Lower leg skin (tissue), 4 donors: ENCODE results near the gene WNT7B. TPM values are rescaled to one million over a fixed set of nuclear protein-coding genes. Genes with fewer than 3 reads are reported as not detected.

Source experiments
- DNase-seq, 2 donors: peaks; one replicate each; pipeline ENCODE4 v3.0.0-alpha.2; 2019; ENCODE audit warnings: low spot score in 2 of 2
- H3K4me3 ChIP-seq: fragments of 200-600 bp; sonication (generic); 2 replicates; pipeline ENCODE4 v1.5.1; 2017; ENCODE audit warnings: mild to moderate bottlenecking, low read depth; ENCODE audit not compliant: poor library complexity, severe bottlenecking
- POLR2A ChIP-seq, 2 donors: fragments of 450-650 bp; IDR thresholded peaks; one replicate each; pipeline ENCODE4 v1.6.1; 2016 to 2017; ENCODE audit warnings: antibody characterized with exemption in 2 of 2, mild to moderate bottlenecking in 1 of 2, moderate library complexity in 1 of 2
- WGBS, 2 donors: methylation state at CpG; one replicate each; pipeline ENCODE4 v1.1.5; 2018; 5-methylcytosine and 5-hydroxymethylcytosine counted together
- intact Hi-C: fragments of 100-400 bp; cut with DNase I; formaldehyde crosslinking; loops from one replicate; pipeline ENCODE4 v1.15.0; 2023; ENCODE audit warnings: low total_unique reads
- total RNA-seq, 4 donors: library from RNA; depleted of rRNA; stranded (reverse); fragments of >200 nt; gene quantifications; one replicate each; pipeline ENCODE4 v1.1.0, GENCODE V29; 2016
- TF ChIP-seq, protein P1 (sequence below), 3 donors: fragments of 450-650 bp; IDR thresholded peaks; one replicate each; pipeline ENCODE4 v1.5.1; 2016; ENCODE audit warnings: antibody characterized with exemption in 3 of 3, mild to moderate bottlenecking in 3 of 3, moderate library complexity in 2 of 3

The WNT7B gene
- total RNA-seq, 4 donors from 2014 or later: 26.4 to 39.9 (median 33.9) TPM

- no peak overlapping the region for H3K4me3 ChIP-seq
- TF ChIP-seq POLR2A (IDR thresholded peaks at IDR 0.05): no peak
- TF ChIP-seq, protein P1, sequence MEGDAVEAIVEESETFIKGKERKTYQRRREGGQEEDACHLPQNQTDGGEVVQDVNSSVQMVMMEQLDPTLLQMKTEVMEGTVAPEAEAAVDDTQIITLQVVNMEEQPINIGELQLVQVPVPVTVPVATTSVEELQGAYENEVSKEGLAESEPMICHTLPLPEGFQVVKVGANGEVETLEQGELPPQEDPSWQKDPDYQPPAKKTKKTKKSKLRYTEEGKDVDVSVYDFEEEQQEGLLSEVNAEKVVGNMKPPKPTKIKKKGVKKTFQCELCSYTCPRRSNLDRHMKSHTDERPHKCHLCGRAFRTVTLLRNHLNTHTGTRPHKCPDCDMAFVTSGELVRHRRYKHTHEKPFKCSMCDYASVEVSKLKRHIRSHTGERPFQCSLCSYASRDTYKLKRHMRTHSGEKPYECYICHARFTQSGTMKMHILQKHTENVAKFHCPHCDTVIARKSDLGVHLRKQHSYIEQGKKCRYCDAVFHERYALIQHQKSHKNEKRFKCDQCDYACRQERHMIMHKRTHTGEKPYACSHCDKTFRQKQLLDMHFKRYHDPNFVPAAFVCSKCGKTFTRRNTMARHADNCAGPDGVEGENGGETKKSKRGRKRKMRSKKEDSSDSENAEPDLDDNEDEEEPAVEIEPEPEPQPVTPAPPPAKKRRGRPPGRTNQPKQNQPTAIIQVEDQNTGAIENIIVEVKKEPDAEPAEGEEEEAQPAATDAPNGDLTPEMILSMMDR (IDR thresholded peaks at IDR 0.05): no peak
- 14 to 35% methylated on average over 51 to 66 of the region's 83 CpGs for WGBS, 2 donors
- DNase-seq: no peak
- intact Hi-C loops: no loop called here
Observed at GRCh38 chr22:45972091-45972888, 4.7 kb downstream of the WNT7B start.

GRCh38 chr22:45971408-45972028 lies 5.4 kb downstream of the WNT7B start:
- H3K4me3 ChIP-seq: no peak overlapping the region
- TF ChIP-seq, protein P1 (IDR thresholded peaks at IDR 0.05): no peak
- TF ChIP-seq POLR2A (IDR thresholded peaks at IDR 0.05): no peak
- no peak for DNase-seq
- intact Hi-C loops: no loop called here
- WGBS, 2 donors: 29 to 38% methylated on average over 42 to 51 of the region's 66 CpGs

DNA sequence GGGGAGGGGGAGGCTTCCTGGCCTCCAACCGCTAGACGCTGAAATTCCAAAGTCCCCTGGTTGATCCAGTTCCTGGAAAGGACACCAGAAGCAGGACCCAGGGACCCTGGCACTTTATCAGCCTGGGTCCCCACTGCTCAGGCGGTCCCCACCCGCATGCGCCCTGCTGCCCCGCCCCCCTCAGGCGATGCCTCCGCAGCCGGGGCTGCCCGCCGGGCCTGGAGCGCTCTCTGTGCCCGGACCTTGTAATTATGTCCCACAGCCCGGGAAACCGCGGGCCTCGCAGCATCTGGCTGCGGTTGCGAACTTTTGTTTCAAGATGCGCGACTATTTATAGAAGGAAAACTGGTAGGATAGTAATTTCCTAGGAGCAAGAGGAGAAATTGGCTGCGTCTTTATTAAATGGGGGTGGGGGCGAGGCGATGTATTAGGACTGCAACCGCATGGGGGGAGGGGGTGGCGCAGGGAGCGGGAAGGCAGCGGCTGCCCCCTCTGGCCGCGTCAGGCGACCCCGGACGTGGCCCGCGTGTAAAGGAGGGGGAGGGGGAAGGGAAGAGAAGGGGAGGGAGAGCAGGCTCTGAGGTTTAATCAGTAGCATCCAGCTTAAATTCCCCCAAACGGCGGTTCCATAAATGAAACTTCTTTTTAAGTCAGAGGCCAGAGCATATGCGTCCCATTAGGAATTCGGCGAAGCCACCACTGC lies 6.1 kb downstream of the WNT7B start:
- no peak overlapping the region for H3K4me3 ChIP-seq

GRCh38 chr22:45969801-45970470 lies 7.0 kb downstream of the WNT7B start:
- no peak overlapping the region for H3K4me3 ChIP-seq
- TF ChIP-seq, protein P1 (IDR thresholded peaks at IDR 0.05): no peak
- no peak for TF ChIP-seq POLR2A (IDR thresholded peaks at IDR 0.05)
- 55 to 61% methylated on average over 14 to 21 of the region's 21 CpGs for WGBS, 2 donors
- DNase-seq: no peak
- intact Hi-C loops: no loop called here

More for the DNA sequence above, 6.1 kb downstream of the WNT7B start:
- TF ChIP-seq, protein P1 (IDR thresholded peaks at IDR 0.05): no peak
- no peak for TF ChIP-seq POLR2A (IDR thresholded peaks at IDR 0.05)
- intact Hi-C loops: no loop called here
- no peak for DNase-seq
- 17 to 22% methylated on average over 38 to 40 of the region's 40 CpGs for WGBS, 2 donors

GRCh38 chr22:45969414-45969799 lies 7.6 kb downstream of the WNT7B start:
- no peak overlapping the region for H3K4me3 ChIP-seq
- no peak for TF ChIP-seq POLR2A (IDR thresholded peaks at IDR 0.05)
- TF ChIP-seq, protein P1 (IDR thresholded peaks at IDR 0.05): no peak
- DNase-seq: no peak
- 31% methylated on average over 11 of the region's 11 CpGs; no CpG with 5 or more reads in 1 of the 2 donors for WGBS, 2 donors
- intact Hi-C loops: no loop called here
